H1 (cell line): Measurements from ENCODE around the gene DSCAM. TPM values are rescaled to one million over a fixed set of nuclear protein-coding genes. Genes with fewer than 3 reads are reported as not detected.

Experiments used
- EGR1 ChIP-seq: IDR thresholded peaks from 2 replicates; pipeline ENCODE4 v1.6.1; 2011; ENCODE audit warnings: low read depth, low read length, borderline replicate concordance
- EZH2 ChIP-seq: fragments of 200-600 bp; sonication (generic); IDR thresholded peaks from 2 replicates; pipeline ENCODE4 v1.7.1; 2012; ENCODE audit warnings: low read depth, mild to moderate bottlenecking, moderate library complexity, low read length, inconsistent platforms; ENCODE audit not compliant: severe bottlenecking
- GABPA ChIP-seq: IDR thresholded peaks from 2 replicates; pipeline ENCODE4 v1.6.1; 2011; ENCODE audit warnings: mild to moderate bottlenecking, low read length, moderate library complexity, borderline replicate concordance; ENCODE audit not compliant: insufficient read depth
- JUN ChIP-seq: IDR thresholded peaks from 2 replicates; pipeline ENCODE4 v1.6.1; 2011; ENCODE audit warnings: low read depth, mild to moderate bottlenecking, improper control_type of control experiment, low read length
- JUND ChIP-seq: IDR thresholded peaks from 2 replicates; pipeline ENCODE4 v1.6.1; 2011; ENCODE audit warnings: mild to moderate bottlenecking, improper control_type of control experiment, low read length
- RAD21 ChIP-seq, 2 experiments: IDR thresholded peaks in 1 of 2; conservative IDR thresholded peaks in 1 of 2; 2 replicates each; pipeline ENCODE4 v1.6.1; 2011; ENCODE audit warnings: low read depth in 2 of 2, low read length in 2 of 2, improper control_type of control experiment in 1 of 2, inconsistent platforms in 1 of 2, mild to moderate bottlenecking in 1 of 2, moderate library complexity in 1 of 2
- TAF1 ChIP-seq: IDR thresholded peaks from 2 replicates; pipeline ENCODE4 v1.6.1; 2011; ENCODE audit warnings: mild to moderate bottlenecking, low read depth, low read length
- polyA plus RNA-seq, 7 experiments: library from polyadenylated mRNA; depleted of rRNA in 3 of 7; stranded (reverse) in 5 of 7; unstranded in 2 of 7; fragments of >200 nt in 5 of 7; fragments of 200-250 nt in 2 of 7; gene quantifications; 1 replicate in 5 of 7; 2 replicates in 1 of 7; 4 replicates in 1 of 7; pipeline versions ENCODE4 v1.2.1 to v1.2.3, GENCODE V29; 2011 to 2013; ENCODE audit warnings: missing spikeins in 2 of 7, mixed read lengths in 2 of 7
- total RNA-seq: library from RNA; stranded (reverse); fragmentation: NEBNext Ultra II Directional; extraction: Animal tissue kit (Norgen Biotek cat#: 25700); gene quantifications from 2 replicates; pipeline ENCODE4 v1.2.1, GENCODE V29; 2021
- TF ChIP-seq, protein P1 (sequence below): fragments of 300-600 bp; sonication (generic); IDR thresholded peaks from 2 replicates; pipeline ENCODE4 v1.7.1; 2012; ENCODE audit warnings: low read length, moderate library complexity, mild to moderate bottlenecking, inconsistent platforms; ENCODE audit not compliant: insufficient replicate concordance
- TF ChIP-seq, protein P2 (sequence below): IDR thresholded peaks from 2 replicates; pipeline ENCODE4 v1.6.1; 2011; ENCODE audit warnings: low read depth, mild to moderate bottlenecking, low read length; ENCODE audit not compliant: insufficient read depth
- TF ChIP-seq, protein P3 (sequence below): IDR thresholded peaks from 2 replicates; pipeline ENCODE4 v1.6.1; 2011; ENCODE audit warnings: low read length, improper control_type of control experiment

Gene DSCAM
- total and polyA plus RNA-seq, 2 of the 8 experiments (the other 6 are each of a cell fraction or from before 2014, with no cell fraction given), result 0.02 to 0.15 TPM

DNA sequence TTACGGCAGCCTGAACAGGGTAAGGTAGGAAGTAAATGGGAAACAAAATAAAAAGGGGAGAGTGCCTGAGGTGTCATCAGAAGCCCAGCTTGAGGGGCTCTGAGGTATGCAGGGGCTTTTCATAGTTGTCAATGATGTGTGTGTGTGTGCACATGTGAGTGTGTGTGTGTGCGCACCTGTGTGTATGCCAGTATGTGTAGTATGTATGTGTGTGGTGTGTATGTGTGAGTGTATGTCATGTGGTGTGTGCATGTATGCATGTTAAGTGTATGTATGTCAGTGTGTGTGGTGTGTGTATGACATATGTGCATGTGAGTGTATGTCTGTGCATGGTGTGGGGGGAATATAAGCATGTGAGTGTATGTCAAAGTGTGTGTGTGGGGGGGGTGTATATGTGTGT lies 184.1 kb downstream of the DSCAM start (continued):
- TF ChIP-seq, protein P1, sequence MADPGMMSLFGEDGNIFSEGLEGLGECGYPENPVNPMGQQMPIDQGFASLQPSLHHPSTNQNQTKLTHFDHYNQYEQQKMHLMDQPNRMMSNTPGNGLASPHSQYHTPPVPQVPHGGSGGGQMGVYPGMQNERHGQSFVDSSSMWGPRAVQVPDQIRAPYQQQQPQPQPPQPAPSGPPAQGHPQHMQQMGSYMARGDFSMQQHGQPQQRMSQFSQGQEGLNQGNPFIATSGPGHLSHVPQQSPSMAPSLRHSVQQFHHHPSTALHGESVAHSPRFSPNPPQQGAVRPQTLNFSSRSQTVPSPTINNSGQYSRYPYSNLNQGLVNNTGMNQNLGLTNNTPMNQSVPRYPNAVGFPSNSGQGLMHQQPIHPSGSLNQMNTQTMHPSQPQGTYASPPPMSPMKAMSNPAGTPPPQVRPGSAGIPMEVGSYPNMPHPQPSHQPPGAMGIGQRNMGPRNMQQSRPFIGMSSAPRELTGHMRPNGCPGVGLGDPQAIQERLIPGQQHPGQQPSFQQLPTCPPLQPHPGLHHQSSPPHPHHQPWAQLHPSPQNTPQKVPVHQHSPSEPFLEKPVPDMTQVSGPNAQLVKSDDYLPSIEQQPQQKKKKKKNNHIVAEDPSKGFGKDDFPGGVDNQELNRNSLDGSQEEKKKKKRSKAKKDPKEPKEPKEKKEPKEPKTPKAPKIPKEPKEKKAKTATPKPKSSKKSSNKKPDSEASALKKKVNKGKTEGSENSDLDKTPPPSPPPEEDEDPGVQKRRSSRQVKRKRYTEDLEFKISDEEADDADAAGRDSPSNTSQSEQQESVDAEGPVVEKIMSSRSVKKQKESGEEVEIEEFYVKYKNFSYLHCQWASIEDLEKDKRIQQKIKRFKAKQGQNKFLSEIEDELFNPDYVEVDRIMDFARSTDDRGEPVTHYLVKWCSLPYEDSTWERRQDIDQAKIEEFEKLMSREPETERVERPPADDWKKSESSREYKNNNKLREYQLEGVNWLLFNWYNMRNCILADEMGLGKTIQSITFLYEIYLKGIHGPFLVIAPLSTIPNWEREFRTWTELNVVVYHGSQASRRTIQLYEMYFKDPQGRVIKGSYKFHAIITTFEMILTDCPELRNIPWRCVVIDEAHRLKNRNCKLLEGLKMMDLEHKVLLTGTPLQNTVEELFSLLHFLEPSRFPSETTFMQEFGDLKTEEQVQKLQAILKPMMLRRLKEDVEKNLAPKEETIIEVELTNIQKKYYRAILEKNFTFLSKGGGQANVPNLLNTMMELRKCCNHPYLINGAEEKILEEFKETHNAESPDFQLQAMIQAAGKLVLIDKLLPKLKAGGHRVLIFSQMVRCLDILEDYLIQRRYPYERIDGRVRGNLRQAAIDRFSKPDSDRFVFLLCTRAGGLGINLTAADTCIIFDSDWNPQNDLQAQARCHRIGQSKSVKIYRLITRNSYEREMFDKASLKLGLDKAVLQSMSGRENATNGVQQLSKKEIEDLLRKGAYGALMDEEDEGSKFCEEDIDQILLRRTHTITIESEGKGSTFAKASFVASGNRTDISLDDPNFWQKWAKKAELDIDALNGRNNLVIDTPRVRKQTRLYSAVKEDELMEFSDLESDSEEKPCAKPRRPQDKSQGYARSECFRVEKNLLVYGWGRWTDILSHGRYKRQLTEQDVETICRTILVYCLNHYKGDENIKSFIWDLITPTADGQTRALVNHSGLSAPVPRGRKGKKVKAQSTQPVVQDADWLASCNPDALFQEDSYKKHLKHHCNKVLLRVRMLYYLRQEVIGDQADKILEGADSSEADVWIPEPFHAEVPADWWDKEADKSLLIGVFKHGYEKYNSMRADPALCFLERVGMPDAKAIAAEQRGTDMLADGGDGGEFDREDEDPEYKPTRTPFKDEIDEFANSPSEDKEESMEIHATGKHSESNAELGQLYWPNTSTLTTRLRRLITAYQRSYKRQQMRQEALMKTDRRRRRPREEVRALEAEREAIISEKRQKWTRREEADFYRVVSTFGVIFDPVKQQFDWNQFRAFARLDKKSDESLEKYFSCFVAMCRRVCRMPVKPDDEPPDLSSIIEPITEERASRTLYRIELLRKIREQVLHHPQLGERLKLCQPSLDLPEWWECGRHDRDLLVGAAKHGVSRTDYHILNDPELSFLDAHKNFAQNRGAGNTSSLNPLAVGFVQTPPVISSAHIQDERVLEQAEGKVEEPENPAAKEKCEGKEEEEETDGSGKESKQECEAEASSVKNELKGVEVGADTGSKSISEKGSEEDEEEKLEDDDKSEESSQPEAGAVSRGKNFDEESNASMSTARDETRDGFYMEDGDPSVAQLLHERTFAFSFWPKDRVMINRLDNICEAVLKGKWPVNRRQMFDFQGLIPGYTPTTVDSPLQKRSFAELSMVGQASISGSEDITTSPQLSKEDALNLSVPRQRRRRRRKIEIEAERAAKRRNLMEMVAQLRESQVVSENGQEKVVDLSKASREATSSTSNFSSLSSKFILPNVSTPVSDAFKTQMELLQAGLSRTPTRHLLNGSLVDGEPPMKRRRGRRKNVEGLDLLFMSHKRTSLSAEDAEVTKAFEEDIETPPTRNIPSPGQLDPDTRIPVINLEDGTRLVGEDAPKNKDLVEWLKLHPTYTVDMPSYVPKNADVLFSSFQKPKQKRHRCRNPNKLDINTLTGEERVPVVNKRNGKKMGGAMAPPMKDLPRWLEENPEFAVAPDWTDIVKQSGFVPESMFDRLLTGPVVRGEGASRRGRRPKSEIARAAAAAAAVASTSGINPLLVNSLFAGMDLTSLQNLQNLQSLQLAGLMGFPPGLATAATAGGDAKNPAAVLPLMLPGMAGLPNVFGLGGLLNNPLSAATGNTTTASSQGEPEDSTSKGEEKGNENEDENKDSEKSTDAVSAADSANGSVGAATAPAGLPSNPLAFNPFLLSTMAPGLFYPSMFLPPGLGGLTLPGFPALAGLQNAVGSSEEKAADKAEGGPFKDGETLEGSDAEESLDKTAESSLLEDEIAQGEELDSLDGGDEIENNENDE, result no peak
- no peak for TF ChIP-seq JUN
- TF ChIP-seq EGR1, result no peak
- no peak for TF ChIP-seq JUND
- TF ChIP-seq TAF1, result no peak
- TF ChIP-seq GABPA, result no peak
- TF ChIP-seq, protein P2, sequence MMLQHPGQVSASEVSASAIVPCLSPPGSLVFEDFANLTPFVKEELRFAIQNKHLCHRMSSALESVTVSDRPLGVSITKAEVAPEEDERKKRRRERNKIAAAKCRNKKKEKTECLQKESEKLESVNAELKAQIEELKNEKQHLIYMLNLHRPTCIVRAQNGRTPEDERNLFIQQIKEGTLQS, result no peak
- no peak for TF ChIP-seq RAD21 (IDR thresholded peaks at IDR 0.05 in 1 of 2, conservative IDR thresholded peaks at IDR 0.05 in 1 of 2; ENCODE audit: low read depth in 2 of 2, low read length in 2 of 2)
- no peak for TF ChIP-seq EZH2
- TF ChIP-seq, protein P3, sequence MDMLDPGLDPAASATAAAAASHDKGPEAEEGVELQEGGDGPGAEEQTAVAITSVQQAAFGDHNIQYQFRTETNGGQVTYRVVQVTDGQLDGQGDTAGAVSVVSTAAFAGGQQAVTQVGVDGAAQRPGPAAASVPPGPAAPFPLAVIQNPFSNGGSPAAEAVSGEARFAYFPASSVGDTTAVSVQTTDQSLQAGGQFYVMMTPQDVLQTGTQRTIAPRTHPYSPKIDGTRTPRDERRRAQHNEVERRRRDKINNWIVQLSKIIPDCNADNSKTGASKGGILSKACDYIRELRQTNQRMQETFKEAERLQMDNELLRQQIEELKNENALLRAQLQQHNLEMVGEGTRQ, result no peak
